ENCODE measurements around the gene KRT16.
A peak's percentile ranks its signal among the peaks of the same experiment; 100 is the strongest.

Gene KRT16

GRCh38 chr17:41594363-41594915, 18.1 kb downstream of the KRT16 start:
- DNase-seq = no peak
- Histone ChIP-seq H3K4me3 (ENCODE audit: low read length) (no peak overlapping the region), H3K23ac (ENCODE audit: low read length) (no peak overlapping the region)

GRCh38 chr17:41593306-41593981, 19.1 kb downstream of the KRT16 start:
- WGBS (ENCODE audit: extremely low coverage, insufficient coverage, low lambda C conversion rate) = no CpG with 5 or more reads among the region's 8 CpGs
- H3K4me3 ChIP-seq (ENCODE audit: low read length) = no peak overlapping the region
- no peaks in the 10 kb centered on the region for H3K36me3 ChIP-seq (ENCODE audit: control insufficient read depth, insufficient read depth, low read length)
- H3K27me3 ChIP-seq (ENCODE audit: insufficient read depth, low read length, poor library complexity) = no peaks in the 10 kb centered on the region
- no peak overlapping the region for H3K4me2 ChIP-seq (ENCODE audit: low read length)
- no peaks in the 10 kb centered on the region for H3K79me2 ChIP-seq (ENCODE audit: control insufficient read depth, insufficient read depth, low read length)
- H3K9ac ChIP-seq (ENCODE audit: low read length) = no peak overlapping the region
- no peak for DNase-seq
- H3K4me1 ChIP-seq (ENCODE audit: control insufficient read depth, low read depth, low read length) = no peaks in the 10 kb centered on the region
- H2BK15ac ChIP-seq (replicated peaks; ENCODE audit: low read depth) = no peak overlapping the region
- H2BK5ac ChIP-seq (ENCODE audit: low read length) = no peak overlapping the region
- H3K56ac ChIP-seq (ENCODE audit: low read length) = no peak overlapping the region
- no peak overlapping the region for H3K18ac ChIP-seq (ENCODE audit: low read length)
- no peak overlapping the region for H4K5ac ChIP-seq (ENCODE audit: low read length)
- no peak overlapping the region for H2AK5ac ChIP-seq (ENCODE audit: low read length)
- H3K23ac ChIP-seq (ENCODE audit: low read length) = no peak overlapping the region
- no peak overlapping the region for H2BK120ac ChIP-seq (ENCODE audit: low read depth, low read length)
- no peak overlapping the region for H3K27ac ChIP-seq (ENCODE audit: low read depth, low read length)
- no peaks in the 10 kb centered on the region for H3K79me1 ChIP-seq (ENCODE audit: low read length)
- H4K8ac ChIP-seq (ENCODE audit: low read depth, low read length) = no peak overlapping the region
- no peak overlapping the region for H3K4ac ChIP-seq (ENCODE audit: low read depth, low read length)

More at GRCh38 chr17:41594363-41594915, 18.1 kb downstream of the KRT16 start:
- H3K36me3 ChIP-seq (ENCODE audit: control insufficient read depth, insufficient read depth, low read length) = no peaks in the 10 kb centered on the region
- H3K79me2 ChIP-seq (ENCODE audit: control insufficient read depth, insufficient read depth, low read length) = no peaks in the 10 kb centered on the region
- H2BK15ac ChIP-seq (replicated peaks; ENCODE audit: low read depth) = no peak overlapping the region
- no peak overlapping the region for H3K27ac ChIP-seq (ENCODE audit: low read depth, low read length)
- no peak overlapping the region for H2AK5ac ChIP-seq (ENCODE audit: low read length)
- H4K5ac ChIP-seq (ENCODE audit: low read length) = no peak overlapping the region
- H3K4ac ChIP-seq (ENCODE audit: low read depth, low read length) = no peak overlapping the region
- no peaks in the 10 kb centered on the region for H3K27me3 ChIP-seq (ENCODE audit: insufficient read depth, low read length, poor library complexity)
- H3K56ac ChIP-seq (ENCODE audit: low read length) = no peak overlapping the region
- H4K8ac ChIP-seq (ENCODE audit: low read depth, low read length) = no peak overlapping the region
- H3K18ac ChIP-seq (ENCODE audit: low read length) = no peak overlapping the region
- no peak overlapping the region for H2BK120ac ChIP-seq (ENCODE audit: low read depth, low read length)
- no peaks in the 10 kb centered on the region for H3K4me1 ChIP-seq (ENCODE audit: control insufficient read depth, low read depth, low read length)
- no peak overlapping the region for H2BK5ac ChIP-seq (ENCODE audit: low read length)
- H3K9ac ChIP-seq (ENCODE audit: low read length) = no peak overlapping the region
- H3K79me1 ChIP-seq (ENCODE audit: low read length) = no peaks in the 10 kb centered on the region
- no peak overlapping the region for H3K4me2 ChIP-seq (ENCODE audit: low read length)
- WGBS (ENCODE audit: extremely low coverage, insufficient coverage, low lambda C conversion rate) = 78% methylated on average over 2 of the region's 3 CpGs

GRCh38 chr17:41592601-41593305, 19.8 kb downstream of the KRT16 start:
- no peak overlapping the region for H2BK120ac ChIP-seq (ENCODE audit: low read depth, low read length)

GRCh38 chr17:41589301-41589700, 23.3 kb downstream of the KRT16 start:
- H3K18ac ChIP-seq (ENCODE audit: low read length) = no peak overlapping the region
- no peaks in the 10 kb centered on the region for H3K79me1 ChIP-seq (ENCODE audit: low read length)
- no peak overlapping the region for H3K23ac ChIP-seq (ENCODE audit: low read length)
- no peak overlapping the region for H3K9ac ChIP-seq (ENCODE audit: low read length)
- no peaks in the 10 kb centered on the region for H3K79me2 ChIP-seq (ENCODE audit: control insufficient read depth, insufficient read depth, low read length)
- H3K4me1 ChIP-seq (ENCODE audit: control insufficient read depth, low read depth, low read length) = no peaks in the 10 kb centered on the region
- H2AK5ac ChIP-seq (ENCODE audit: low read length) = no peak overlapping the region
- no CpG with 5 or more reads among the region's 3 CpGs for WGBS (ENCODE audit: extremely low coverage, insufficient coverage, low lambda C conversion rate)
- H3K36me3 ChIP-seq (ENCODE audit: control insufficient read depth, insufficient read depth, low read length) = no peaks in the 10 kb centered on the region
- H4K5ac ChIP-seq (ENCODE audit: low read length) = no peak overlapping the region
- no peak overlapping the region for H3K27ac ChIP-seq (ENCODE audit: low read depth, low read length)
- H3K4me3 ChIP-seq (ENCODE audit: low read length) = no peak overlapping the region
- no peak overlapping the region for H2BK5ac ChIP-seq (ENCODE audit: low read length)
- no peak overlapping the region for H2BK15ac ChIP-seq (replicated peaks; ENCODE audit: low read depth)
- no peak overlapping the region for H2BK120ac ChIP-seq (ENCODE audit: low read depth, low read length)
- H3K4me2 ChIP-seq (ENCODE audit: low read length) = no peak overlapping the region
- H3K27me3 ChIP-seq (ENCODE audit: insufficient read depth, low read length, poor library complexity) = no peaks in the 10 kb centered on the region
- H3K56ac ChIP-seq (ENCODE audit: low read length) = no peak overlapping the region
- H4K8ac ChIP-seq (ENCODE audit: low read depth, low read length) = no peak overlapping the region
- DNase-seq = peak; percentile 23
- H3K4ac ChIP-seq (ENCODE audit: low read depth, low read length) = no peak overlapping the region

More at GRCh38 chr17:41592601-41593305, 19.8 kb downstream of the KRT16 start:
- Histone ChIP-seq H2BK5ac (ENCODE audit: low read length) (no peak overlapping the region), H2BK15ac (replicated peaks; ENCODE audit: low read depth) (no peak overlapping the region), H3K79me1 (ENCODE audit: low read length) (no peaks in the 10 kb centered on the region), H3K27me3 (ENCODE audit: insufficient read depth, low read length, poor library complexity) (no peaks in the 10 kb centered on the region), H3K4ac (ENCODE audit: low read depth, low read length) (no peak overlapping the region), H3K18ac (ENCODE audit: low read length) (no peak overlapping the region), H3K56ac (ENCODE audit: low read length) (no peak overlapping the region), H3K36me3 (ENCODE audit: control insufficient read depth, insufficient read depth, low read length) (no peaks in the 10 kb centered on the region), H3K4me3 (ENCODE audit: low read length) (no peak overlapping the region), H3K79me2 (ENCODE audit: control insufficient read depth, insufficient read depth, low read length) (no peaks in the 10 kb centered on the region), H4K8ac (ENCODE audit: low read depth, low read length) (no peak overlapping the region), H3K27ac (ENCODE audit: low read depth, low read length) (no peak overlapping the region), H2AK5ac (ENCODE audit: low read length) (no peak overlapping the region), H3K4me1 (ENCODE audit: control insufficient read depth, low read depth, low read length) (no peaks in the 10 kb centered on the region), H4K5ac (ENCODE audit: low read length) (no peak overlapping the region), H3K4me2 (ENCODE audit: low read length) (no peak overlapping the region), H3K9ac (ENCODE audit: low read length) (no peak overlapping the region), H3K23ac (ENCODE audit: low read length) (no peak overlapping the region)
- no peak for DNase-seq
- no CpG with 5 or more reads among the region's 12 CpGs for WGBS (ENCODE audit: extremely low coverage, insufficient coverage, low lambda C conversion rate)

GRCh38 chr17:41588126-41588810, 24.3 kb downstream of the KRT16 start:
- Histone ChIP-seq H2BK5ac (ENCODE audit: low read length) (no peak overlapping the region), H3K79me1 (ENCODE audit: low read length) (no peaks in the 10 kb centered on the region), H2AK5ac (ENCODE audit: low read length) (no peak overlapping the region), H3K23ac (ENCODE audit: low read length) (no peak overlapping the region), H3K4me2 (ENCODE audit: low read length) (no peak overlapping the region), H3K36me3 (ENCODE audit: control insufficient read depth, insufficient read depth, low read length) (no peaks in the 10 kb centered on the region), H4K5ac (ENCODE audit: low read length) (no peak overlapping the region), H3K4me1 (ENCODE audit: control insufficient read depth, low read depth, low read length) (no peaks in the 10 kb centered on the region), H4K8ac (ENCODE audit: low read depth, low read length) (no peak overlapping the region), H3K79me2 (ENCODE audit: control insufficient read depth, insufficient read depth, low read length) (no peaks in the 10 kb centered on the region), H2BK15ac (replicated peaks; ENCODE audit: low read depth) (no peak overlapping the region), H3K56ac (ENCODE audit: low read length) (no peak overlapping the region), H3K9ac (ENCODE audit: low read length) (no peak overlapping the region), H3K27ac (ENCODE audit: low read depth, low read length) (no peak overlapping the region), H3K27me3 (ENCODE audit: insufficient read depth, low read length, poor library complexity) (no peaks in the 10 kb centered on the region), H3K4me3 (ENCODE audit: low read length) (no peak overlapping the region), H3K18ac (ENCODE audit: low read length) (no peak overlapping the region), H3K4ac (ENCODE audit: low read depth, low read length) (no peak overlapping the region), H2BK120ac (ENCODE audit: low read depth, low read length) (no peak overlapping the region)
- no peak for DNase-seq
- no CpG with 5 or more reads among the region's 8 CpGs for WGBS (ENCODE audit: extremely low coverage, insufficient coverage, low lambda C conversion rate)
